Nephron (organoid): Measurements from ENCODE around the gene VIT.
A peak's percentile ranks its signal among the peaks of the same experiment; 100 is the strongest.

Experiments
- H3K27ac Mint-ChIP-seq, 3 experiments: 2 replicates each; pipeline ENCODE4 v1.8.0; 2020; ENCODE audit warnings: mixed read lengths in 3 of 3, mild to moderate bottlenecking in 2 of 3, moderate library complexity in 1 of 3
- H3K27me3 Mint-ChIP-seq: 2 replicates; pipeline ENCODE4 v1.8.0; 2021; ENCODE audit warnings: low read depth, mild to moderate bottlenecking, moderate library complexity, mixed read lengths
- H3K36me3 Mint-ChIP-seq: 2 replicates; pipeline ENCODE4 v1.8.0; 2020; ENCODE audit warnings: low read depth, mixed read lengths
- H3K4me1 Mint-ChIP-seq: 2 replicates; pipeline ENCODE4 v1.8.0; 2020; ENCODE audit warnings: mixed read lengths
- H3K4me3 Mint-ChIP-seq, 3 experiments: 2 replicates each; pipeline ENCODE4 v1.8.0; 2020; ENCODE audit warnings: mild to moderate bottlenecking in 3 of 3, mixed read lengths in 3 of 3, moderate library complexity in 2 of 3
- H3K9me3 Mint-ChIP-seq: 2 replicates; pipeline ENCODE4 v1.8.0; 2020; ENCODE audit warnings: mixed read lengths
- TF ChIP-seq, protein P1 (sequence below), 3 experiments: fragments of 200-600 bp; sonication (generic); IDR thresholded peaks; one replicate each; pipeline ENCODE4 v1.5.0; 2021; ENCODE audit warnings: antibody characterized with exemption in 3 of 3; ENCODE audit not compliant: unreplicated experiment in 3 of 3

VIT gene

DNA sequence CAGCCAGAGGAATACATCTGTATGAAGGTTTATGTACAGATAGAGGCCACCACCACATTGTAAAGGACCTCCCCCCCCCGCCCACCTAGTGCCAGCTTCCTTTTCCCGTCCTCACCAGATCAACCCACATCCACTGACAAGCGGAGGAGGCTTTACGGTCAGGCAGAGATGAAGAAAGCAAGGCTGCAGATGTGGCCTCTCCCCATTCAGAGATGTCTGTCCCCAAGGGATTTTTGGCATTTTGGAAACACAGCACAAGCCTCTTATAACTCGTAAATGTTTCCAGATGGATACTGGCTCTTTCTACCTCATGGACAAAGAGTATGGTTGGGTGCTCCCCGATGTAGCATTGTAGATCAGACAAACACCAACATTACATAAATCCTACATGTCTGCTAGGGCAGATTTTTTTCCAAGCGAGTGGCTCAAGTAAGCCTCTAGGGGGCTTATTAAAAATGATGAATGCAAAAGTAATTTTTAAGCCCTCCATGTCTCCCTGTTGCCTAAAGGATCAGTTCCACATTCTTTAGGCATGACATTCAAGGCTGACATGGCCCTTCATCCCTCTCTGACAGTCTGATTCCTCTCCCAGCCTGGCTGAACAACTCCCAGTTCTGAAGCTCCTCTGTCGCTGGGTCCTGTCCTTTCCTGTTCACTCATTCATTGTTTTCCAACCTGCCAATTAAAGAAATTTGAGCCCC, 11.7 kb downstream of the VIT start:
- no peaks in the 10 kb centered on the region for H3K36me3 Mint-ChIP-seq
- H3K27me3 Mint-ChIP-seq: peaks cover 9% of the 10 kb centered on the region
- TF ChIP-seq, protein P1, sequence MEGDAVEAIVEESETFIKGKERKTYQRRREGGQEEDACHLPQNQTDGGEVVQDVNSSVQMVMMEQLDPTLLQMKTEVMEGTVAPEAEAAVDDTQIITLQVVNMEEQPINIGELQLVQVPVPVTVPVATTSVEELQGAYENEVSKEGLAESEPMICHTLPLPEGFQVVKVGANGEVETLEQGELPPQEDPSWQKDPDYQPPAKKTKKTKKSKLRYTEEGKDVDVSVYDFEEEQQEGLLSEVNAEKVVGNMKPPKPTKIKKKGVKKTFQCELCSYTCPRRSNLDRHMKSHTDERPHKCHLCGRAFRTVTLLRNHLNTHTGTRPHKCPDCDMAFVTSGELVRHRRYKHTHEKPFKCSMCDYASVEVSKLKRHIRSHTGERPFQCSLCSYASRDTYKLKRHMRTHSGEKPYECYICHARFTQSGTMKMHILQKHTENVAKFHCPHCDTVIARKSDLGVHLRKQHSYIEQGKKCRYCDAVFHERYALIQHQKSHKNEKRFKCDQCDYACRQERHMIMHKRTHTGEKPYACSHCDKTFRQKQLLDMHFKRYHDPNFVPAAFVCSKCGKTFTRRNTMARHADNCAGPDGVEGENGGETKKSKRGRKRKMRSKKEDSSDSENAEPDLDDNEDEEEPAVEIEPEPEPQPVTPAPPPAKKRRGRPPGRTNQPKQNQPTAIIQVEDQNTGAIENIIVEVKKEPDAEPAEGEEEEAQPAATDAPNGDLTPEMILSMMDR (IDR thresholded peaks at IDR 0.05; ENCODE audit: unreplicated experiment in 3 of 3): no peak
- peak overlapping the region; percentile 13 to 91 (median 20) for H3K27ac Mint-ChIP-seq
- peaks cover 12% of the 10 kb centered on the region for H3K9me3 Mint-ChIP-seq
- H3K4me3 Mint-ChIP-seq: no peak overlapping the region
- H3K4me1 Mint-ChIP-seq: peaks cover 24% of the 10 kb centered on the region

DNA sequence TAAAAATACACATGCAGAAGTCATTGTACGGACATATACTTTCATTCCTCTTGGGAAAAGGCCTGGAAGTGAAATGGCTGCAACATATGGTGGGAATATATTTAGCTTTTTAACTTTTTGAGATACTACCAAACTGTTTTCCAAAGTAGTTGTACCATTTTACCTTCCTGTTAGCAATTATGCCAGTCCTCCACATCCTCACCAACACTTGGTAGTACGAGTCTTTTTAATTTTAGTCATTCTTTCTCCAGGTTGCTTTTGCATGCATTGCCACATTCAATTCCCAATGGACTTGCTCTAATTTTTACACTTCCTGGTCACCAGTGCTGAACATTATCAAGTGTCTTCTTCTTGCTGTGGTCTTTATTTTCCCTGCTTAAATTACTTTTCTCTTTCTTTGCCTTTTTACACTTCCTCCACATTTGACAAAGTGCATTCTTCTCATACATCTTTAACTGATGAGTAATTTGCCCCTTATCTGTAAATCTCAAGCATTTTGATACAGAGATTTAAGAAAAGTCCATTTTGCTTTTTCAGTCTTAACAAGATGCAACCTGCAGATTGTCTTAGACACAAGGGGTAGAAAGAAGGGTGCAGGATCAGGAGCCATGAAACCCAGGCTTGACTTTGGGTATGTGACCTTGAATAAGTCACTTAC, 14.5 kb downstream of the VIT start:
- Mint-ChIP-seq H3K27me3 (peaks cover 12% of the 10 kb centered on the region), H3K4me1 (peaks cover 21% of the 10 kb centered on the region), H3K36me3 (no peaks in the 10 kb centered on the region), H3K9me3 (peaks cover 12% of the 10 kb centered on the region), H3K4me3 (no peak overlapping the region), H3K27ac (no peak overlapping the region)
- TF ChIP-seq, protein P1 (IDR thresholded peaks at IDR 0.05; ENCODE audit: unreplicated experiment in 3 of 3): no peak

GRCh38 chr2:36711741-36712314, 15.3 kb downstream of the VIT start:
- H3K36me3 Mint-ChIP-seq: no peaks in the 10 kb centered on the region
- H3K4me3 Mint-ChIP-seq: no peak overlapping the region
- H3K9me3 Mint-ChIP-seq: peaks cover 12% of the 10 kb centered on the region
- peak overlapping the region in 1 of 3 experiments; percentile 37 for H3K27ac Mint-ChIP-seq
- peaks cover 12% of the 10 kb centered on the region for H3K27me3 Mint-ChIP-seq
- TF ChIP-seq, protein P1 (IDR thresholded peaks at IDR 0.05; ENCODE audit: unreplicated experiment in 3 of 3): no peak
- H3K4me1 Mint-ChIP-seq: peaks cover 14% of the 10 kb centered on the region

DNA sequence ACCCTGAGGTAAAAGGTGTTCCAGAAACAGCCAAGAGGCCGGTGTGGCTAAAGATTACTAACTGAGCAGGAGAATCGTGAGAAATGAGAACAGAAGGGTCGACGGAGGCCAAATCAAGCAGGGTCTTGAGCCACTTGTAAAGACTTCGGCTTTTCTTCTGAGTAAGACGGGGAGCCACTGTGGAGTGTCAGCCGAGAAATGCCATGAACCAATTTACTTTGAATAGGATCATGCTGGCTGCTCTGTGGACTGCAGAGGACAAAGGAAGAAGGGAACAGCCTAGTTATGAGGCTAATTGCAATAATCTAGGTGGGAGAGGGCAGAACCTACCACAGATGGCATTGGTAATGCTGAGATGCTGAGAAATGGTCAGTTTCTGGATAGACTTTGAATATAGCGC, 16.8 kb downstream of the VIT start:
- H3K4me1 Mint-ChIP-seq: peaks cover 5% of the 10 kb centered on the region
- TF ChIP-seq, protein P1 (IDR thresholded peaks at IDR 0.05; ENCODE audit: unreplicated experiment in 3 of 3): no peak
- H3K4me3 Mint-ChIP-seq: no peak overlapping the region
- peaks cover 12% of the 10 kb centered on the region for H3K9me3 Mint-ChIP-seq
- H3K36me3 Mint-ChIP-seq: no peaks in the 10 kb centered on the region
- no peak overlapping the region for H3K27ac Mint-ChIP-seq
- peaks cover 12% of the 10 kb centered on the region for H3K27me3 Mint-ChIP-seq

DNA sequence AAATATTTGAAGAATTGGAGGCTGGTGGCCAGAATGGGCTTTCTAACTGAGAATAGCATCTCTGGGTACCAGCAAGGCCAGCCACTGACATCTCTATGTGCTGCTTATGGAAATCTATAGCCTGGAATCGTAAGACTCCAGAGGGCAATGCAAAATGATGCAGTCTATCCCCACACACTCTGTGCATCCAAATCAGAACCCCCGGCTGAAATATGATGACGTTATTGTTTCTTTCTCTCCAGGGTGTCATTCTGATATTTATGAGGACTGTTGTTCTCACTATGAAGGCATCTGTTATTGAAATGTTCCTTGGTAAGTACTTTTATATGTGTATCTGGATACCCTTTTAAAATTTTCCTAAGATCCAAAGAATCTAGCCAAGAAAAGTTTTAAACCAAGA, 19.6 kb downstream of the VIT start:
- H3K36me3 Mint-ChIP-seq: no peaks in the 10 kb centered on the region
- H3K27me3 Mint-ChIP-seq: peaks cover 8% of the 10 kb centered on the region
- H3K4me3 Mint-ChIP-seq: no peak overlapping the region
- no peaks in the 10 kb centered on the region for H3K4me1 Mint-ChIP-seq
- no peak overlapping the region for H3K27ac Mint-ChIP-seq
- H3K9me3 Mint-ChIP-seq: peaks cover 7% of the 10 kb centered on the region
- TF ChIP-seq, protein P1 (IDR thresholded peaks at IDR 0.05; ENCODE audit: unreplicated experiment in 3 of 3): no peak
